OCI-LY1 (cell line): ENCODE measurements around the gene FKBP6.

Experiments used
- EZH2 ChIP-seq: fragments of 200-600 bp; sonication (generic), shearing (Covaris generic); IDR thresholded peaks from 2 replicates; pipeline ENCODE4 v1.8.0; 2017; ENCODE audit warnings: borderline replicate concordance, mixed run types, mild to moderate bottlenecking, antibody characterized with exemption, low read length, moderate library complexity, mixed read lengths
- TF ChIP-seq, protein P1 (sequence below): fragments of 200-600 bp; sonication (generic), shearing (Covaris generic); IDR thresholded peaks from 2 replicates; pipeline ENCODE4 v1.5.1; 2017; ENCODE audit warnings: mild to moderate bottlenecking, antibody characterized with exemption, low read length, moderate library complexity, mixed read lengths

DNA sequence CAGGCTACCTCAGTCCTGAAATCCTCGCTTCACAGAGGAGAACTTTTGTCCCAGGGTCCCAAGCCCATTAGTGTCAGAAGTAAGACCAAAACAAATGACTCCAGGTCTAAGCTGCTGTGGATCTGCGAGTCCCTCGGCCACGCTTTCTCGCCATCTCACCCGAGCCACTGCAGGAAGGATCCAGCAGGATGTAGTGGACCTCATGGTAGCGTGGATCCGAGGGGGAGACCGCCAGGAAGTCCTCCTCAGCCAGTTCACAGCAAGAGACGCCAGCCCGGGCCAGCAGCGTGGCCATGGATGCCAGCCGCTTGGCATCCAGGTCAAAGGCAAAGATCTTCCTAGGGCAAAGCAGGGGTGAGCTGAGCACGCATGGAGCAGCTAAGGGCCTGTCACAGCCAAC is 23.9 kb upstream of the FKBP6 start:
- TF ChIP-seq, protein P1, sequence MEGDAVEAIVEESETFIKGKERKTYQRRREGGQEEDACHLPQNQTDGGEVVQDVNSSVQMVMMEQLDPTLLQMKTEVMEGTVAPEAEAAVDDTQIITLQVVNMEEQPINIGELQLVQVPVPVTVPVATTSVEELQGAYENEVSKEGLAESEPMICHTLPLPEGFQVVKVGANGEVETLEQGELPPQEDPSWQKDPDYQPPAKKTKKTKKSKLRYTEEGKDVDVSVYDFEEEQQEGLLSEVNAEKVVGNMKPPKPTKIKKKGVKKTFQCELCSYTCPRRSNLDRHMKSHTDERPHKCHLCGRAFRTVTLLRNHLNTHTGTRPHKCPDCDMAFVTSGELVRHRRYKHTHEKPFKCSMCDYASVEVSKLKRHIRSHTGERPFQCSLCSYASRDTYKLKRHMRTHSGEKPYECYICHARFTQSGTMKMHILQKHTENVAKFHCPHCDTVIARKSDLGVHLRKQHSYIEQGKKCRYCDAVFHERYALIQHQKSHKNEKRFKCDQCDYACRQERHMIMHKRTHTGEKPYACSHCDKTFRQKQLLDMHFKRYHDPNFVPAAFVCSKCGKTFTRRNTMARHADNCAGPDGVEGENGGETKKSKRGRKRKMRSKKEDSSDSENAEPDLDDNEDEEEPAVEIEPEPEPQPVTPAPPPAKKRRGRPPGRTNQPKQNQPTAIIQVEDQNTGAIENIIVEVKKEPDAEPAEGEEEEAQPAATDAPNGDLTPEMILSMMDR = no peak
- no peak for TF ChIP-seq EZH2
